EH (cell line): ENCODE measurements around the gene VPS37C.
"Not testable (repeated sequence)": the region's sequence is repeated elsewhere in the genome, so short reads cannot be mapped to it uniquely, and the experiment has no call there.

Source experiments
- DNase-seq: peaks from one replicate; pipeline ENCODE4 v3.0.0-alpha.2; 2015; ENCODE audit warnings: low read depth

Gene VPS37C

DNA sequence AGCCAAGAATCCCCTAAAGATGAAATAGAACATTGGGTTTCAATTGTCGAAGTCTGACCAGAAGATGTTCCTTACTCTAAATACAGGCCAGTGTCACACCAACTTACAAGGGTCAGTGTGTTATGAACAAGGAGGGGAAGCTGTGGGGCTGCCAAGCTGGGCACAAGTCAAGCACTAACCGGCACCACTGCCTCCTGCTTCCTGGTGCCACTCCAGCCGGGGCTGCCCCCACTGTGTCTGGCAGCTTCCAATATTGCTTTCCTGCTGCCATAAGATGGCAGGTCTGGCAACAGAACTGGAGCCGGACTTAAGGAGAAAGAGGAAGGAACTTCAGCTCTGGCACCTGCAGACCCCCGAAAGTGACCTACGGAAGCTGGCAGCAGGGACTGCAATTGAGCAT is 13.7 kb upstream of the VPS37C start:
- no peak for DNase-seq

- DNase-seq = no peak
These were observed 13.0 kb upstream of the VPS37C start for GRCh38 chr11:61174273-61174672.

- peak; percentile 57 for DNase-seq
These were observed 12.2 kb upstream of the VPS37C start for GRCh38 chr11:61173456-61173855.

DNA sequence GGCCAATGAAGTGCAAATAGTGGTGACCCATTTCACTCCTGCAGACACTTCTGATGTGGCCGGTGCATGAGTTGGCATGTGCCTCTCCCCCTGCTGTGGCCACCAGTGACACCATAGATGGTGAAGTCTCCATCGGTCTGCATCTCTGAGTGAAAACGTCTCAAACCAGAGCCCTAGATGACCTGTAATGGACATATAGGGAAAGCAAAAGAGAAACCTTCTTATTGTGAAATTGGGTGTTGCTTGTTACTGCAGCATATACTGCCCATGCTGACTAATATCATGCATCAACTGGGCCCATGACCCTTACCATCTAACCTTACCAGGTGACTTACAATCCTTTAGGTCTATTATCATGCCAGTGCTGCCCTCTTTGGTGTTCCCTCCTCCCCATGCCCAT is 11.7 kb upstream of the VPS37C start:
- DNase-seq = no peak

DNA sequence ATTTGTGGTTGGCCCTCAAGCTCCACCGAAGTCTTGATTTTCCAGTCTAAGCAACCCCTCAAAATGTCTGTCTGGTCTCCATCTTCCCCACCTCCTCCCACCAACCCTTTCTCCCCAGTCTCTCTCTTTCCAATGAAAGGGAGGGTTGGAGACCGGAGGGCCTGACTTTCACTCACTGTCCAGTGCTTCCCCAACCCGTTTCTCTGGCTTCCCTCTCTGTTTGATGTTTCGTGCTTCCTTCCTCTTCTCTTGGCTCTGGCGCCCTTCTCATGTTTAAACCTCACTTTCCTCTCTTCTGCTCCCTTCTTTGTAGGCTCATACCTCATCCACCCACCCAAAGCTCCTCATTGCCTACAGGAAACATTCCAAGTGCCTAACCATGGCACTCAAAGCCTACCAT is 11.1 kb upstream of the VPS37C start:
- DNase-seq = no peak

DNA sequence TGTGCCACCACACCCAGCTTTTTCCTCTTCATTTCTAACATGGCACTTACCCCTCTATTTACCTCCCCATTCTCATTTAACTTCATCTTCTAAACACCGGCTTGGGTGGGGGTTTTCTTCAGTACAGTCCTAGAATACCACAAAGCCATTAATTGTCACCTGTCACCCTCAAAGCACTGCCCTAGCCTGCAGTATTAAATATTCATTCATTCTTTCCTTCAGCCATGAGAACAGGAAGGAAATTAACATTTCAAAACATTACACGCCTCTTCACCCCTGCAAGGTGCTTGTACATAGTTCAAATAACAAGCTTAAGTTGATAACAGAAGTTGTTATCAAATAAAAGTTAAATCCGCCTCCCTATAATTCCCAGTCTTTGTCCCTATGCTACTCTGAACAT is 10.7 kb upstream of the VPS37C start:
- DNase-seq = no peak

- no peak for DNase-seq
These were observed 9.3 kb upstream of the VPS37C start for GRCh38 chr11:61170566-61170965.

DNA sequence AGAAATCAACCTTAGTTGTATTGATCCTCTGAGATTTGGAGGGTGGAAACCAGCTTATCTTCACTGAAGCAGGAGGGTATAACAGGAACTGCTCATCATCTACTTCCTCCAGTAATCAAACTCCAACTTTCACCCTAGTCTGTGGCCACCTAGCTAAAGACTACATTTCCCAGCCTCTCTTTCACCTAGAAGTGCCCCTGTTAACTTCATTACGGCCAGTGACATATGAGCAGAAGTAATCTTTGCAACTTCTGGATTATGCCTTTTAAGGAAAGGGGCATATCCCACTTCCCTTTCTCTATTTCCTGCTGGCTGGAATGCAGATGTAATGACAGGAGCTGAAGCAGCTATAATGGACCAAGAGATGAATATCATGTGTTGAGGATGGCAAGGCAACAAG is 7.6 kb upstream of the VPS37C start:
- DNase-seq = no peak

- no peak for DNase-seq
These were observed 6.9 kb upstream of the VPS37C start for GRCh38 chr11:61168042-61168688.

DNA sequence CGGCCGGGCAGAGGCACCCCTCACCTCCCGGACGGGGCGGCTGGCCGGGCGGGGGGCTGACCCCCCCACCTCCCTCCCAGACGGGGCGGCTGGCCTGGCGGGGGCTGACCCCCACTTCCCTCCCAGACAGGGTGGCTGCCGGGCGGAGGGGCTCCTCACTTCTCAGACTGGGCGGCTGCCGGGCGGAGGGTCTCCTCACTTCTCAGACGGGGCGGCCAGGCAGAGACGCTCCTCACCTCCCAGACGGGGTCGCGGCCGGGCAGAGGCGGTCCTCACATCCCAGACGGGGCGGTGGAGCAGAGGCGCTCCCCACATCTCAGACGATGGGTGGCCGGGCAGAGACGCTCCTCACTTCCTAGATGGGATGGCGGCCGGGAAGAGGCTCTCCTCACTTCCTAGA is 5.1 kb upstream of the VPS37C start:
- not testable (repeated sequence) for DNase-seq

GRCh38 chr11:61165785-61166184 is 4.6 kb upstream of the VPS37C start:
- DNase-seq = not testable (repeated sequence)

GRCh38 chr11:61164606-61165424 is 3.6 kb upstream of the VPS37C start:
- DNase-seq = no peak

- DNase-seq = no peak
These were observed 2.7 kb upstream of the VPS37C start for GRCh38 chr11:61163714-61164605.

- no peak for DNase-seq
These were observed 1.8 kb upstream of the VPS37C start for GRCh38 chr11:61163021-61163420.

GRCh38 chr11:61162092-61162941 is 1.1 kb upstream of the VPS37C start:
- DNase-seq = peak; percentile 59

GRCh38 chr11:61160487-61161189 is 588 bp downstream of the VPS37C start:
- DNase-seq = peak; percentile 37

GRCh38 chr11:61158691-61159381 is 2.4 kb downstream of the VPS37C start:
- peak; percentile 84 for DNase-seq

DNA sequence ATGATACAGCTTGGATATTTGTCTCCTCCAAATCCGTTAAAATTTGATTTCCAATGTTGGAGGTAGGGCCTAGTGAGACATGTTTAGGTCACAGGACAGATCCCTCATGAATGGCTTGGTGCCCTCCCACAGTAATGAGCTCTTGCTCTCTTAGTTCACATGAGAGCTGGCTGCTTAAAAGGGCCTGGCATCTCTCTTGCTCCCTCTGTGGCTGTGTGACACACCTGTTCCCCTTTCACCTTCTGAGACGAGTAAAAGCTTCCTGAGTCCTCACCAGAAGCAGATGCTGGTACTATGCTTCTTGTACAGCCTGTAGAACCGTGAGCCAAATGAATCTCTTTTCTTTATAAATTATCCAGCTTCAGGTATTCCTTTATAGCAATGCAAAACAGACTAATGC is 3.5 kb downstream of the VPS37C start:
- DNase-seq = no peak

GRCh38 chr11:61155741-61156140 is 5.5 kb downstream of the VPS37C start:
- DNase-seq = no peak

DNA sequence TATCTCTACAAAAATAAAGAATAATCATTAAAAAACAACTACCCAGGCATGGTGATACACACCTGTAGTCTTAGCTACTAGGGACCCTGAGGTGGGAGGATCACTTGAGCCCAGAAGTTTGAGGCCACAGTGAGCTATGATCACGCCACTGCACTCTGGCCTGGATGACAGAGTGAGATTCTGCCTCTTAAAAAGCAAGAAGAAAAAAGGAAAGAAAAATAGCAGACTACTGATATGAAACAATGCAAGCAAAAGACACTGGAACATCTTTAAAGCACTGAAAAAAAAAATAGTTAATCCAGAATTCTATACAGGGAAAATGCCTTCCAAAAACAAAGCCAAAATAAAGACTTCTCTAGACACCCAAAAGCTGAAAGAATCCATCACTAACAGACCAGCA is 5.9 kb downstream of the VPS37C start:
- DNase-seq = no peak
